Astrocyte of the cerebellum (primary cell): ENCODE results near the gene PIK3CD.

Source experiments
- DNase-seq: peaks from one replicate; pipeline ENCODE4 v3.0.0-alpha.2; 2011; ENCODE audit warnings: low read depth
- H3K4me3 ChIP-seq: 2 replicates; pipeline ENCODE4 v1.5.1; 2011; ENCODE audit warnings: mild to moderate bottlenecking, low read depth, low read length, moderate library complexity
- in situ Hi-C: cut with HindIII; loops from 2 replicates; pipeline ENCODE4 v1.10.0; 2017; ENCODE audit warnings: low sequenced_read_pairs
- TF ChIP-seq, protein P1 (sequence below): IDR thresholded peaks from 2 replicates; pipeline ENCODE4 v1.5.1; 2012; ENCODE audit warnings: low read length, low read depth, moderate library complexity, mild to moderate bottlenecking; ENCODE audit errors: missing control alignments

Gene PIK3CD

DNA sequence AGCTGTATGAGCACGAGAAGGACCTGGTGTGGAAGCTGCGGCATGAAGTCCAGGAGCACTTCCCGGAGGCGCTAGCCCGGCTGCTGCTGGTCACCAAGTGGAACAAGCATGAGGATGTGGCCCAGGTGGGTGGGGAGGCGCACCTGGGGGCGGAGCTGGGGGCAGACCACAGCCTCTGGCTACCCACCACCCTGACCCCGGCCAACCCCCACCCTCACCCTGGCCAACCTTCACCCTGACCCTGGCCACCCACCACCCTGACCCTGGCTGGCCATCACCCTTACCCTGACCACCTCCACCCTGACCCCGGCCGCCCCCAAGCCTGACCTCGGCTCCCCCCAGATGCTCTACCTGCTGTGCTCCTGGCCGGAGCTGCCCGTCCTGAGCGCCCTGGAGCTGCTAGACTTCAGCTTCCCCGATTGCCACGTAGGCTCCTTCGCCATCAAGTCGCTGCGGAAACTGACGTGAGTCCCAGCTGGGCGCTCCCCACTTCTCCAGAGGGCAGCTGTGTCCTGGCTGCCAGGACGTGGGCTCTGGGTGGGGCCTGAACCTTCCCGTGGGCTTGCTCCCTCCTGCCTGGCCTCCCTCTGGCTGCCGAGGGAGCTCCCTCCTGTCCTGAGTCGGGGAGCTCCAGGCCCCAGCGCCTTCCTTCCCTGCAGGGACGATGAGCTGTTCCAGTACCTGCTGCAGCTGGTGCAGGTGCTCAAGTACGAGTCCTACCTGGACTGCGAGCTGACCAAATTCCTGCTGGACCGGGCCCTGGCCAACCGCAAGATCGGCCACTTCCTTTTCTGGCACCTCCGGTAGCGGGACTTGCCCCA, 69.5 kb downstream of the PIK3CD start:
- TF ChIP-seq, protein P1, sequence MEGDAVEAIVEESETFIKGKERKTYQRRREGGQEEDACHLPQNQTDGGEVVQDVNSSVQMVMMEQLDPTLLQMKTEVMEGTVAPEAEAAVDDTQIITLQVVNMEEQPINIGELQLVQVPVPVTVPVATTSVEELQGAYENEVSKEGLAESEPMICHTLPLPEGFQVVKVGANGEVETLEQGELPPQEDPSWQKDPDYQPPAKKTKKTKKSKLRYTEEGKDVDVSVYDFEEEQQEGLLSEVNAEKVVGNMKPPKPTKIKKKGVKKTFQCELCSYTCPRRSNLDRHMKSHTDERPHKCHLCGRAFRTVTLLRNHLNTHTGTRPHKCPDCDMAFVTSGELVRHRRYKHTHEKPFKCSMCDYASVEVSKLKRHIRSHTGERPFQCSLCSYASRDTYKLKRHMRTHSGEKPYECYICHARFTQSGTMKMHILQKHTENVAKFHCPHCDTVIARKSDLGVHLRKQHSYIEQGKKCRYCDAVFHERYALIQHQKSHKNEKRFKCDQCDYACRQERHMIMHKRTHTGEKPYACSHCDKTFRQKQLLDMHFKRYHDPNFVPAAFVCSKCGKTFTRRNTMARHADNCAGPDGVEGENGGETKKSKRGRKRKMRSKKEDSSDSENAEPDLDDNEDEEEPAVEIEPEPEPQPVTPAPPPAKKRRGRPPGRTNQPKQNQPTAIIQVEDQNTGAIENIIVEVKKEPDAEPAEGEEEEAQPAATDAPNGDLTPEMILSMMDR, result no peak
- in situ Hi-C loops, result no loop called here
- H3K4me3 ChIP-seq, result no peak overlapping the region
- no peak for DNase-seq

DNA sequence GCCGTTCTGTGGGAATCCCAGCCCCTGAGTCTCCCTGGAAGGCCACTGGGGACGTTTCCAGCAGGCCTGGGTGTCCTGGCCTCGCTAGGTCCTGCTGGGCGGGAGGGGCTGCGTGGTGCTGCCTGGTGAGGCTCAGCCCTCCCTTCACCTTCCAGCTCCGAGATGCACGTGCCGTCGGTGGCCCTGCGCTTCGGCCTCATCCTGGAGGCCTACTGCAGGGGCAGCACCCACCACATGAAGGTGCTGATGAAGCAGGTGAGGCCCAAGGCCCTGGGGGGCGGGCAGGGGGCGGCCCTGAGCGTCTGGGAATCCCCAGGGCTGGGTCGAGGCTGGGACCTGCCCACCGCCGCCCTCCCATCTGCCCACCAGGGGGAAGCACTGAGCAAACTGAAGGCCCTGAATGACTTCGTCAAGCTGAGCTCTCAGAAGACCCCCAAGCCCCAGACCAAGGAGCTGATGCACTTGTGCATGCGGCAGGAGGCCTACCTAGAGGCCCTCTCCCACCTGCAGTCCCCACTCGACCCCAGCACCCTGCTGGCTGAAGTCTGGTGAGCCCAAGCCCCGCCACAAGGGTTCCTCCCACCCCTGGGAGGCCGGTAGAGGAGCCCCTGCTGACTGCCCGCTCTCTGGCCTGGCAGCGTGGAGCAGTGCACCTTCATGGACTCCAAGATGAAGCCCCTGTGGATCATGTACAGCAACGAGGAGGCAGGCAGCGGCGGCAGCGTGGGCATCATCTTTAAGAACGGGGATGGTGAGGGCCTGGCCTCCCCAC, 70.3 kb downstream of the PIK3CD start:
- TF ChIP-seq, protein P1, result peak; percentile 66
- H3K4me3 ChIP-seq, result no peak overlapping the region
- DNase-seq, result no peak
- in situ Hi-C loops, result no loop called here

DNA sequence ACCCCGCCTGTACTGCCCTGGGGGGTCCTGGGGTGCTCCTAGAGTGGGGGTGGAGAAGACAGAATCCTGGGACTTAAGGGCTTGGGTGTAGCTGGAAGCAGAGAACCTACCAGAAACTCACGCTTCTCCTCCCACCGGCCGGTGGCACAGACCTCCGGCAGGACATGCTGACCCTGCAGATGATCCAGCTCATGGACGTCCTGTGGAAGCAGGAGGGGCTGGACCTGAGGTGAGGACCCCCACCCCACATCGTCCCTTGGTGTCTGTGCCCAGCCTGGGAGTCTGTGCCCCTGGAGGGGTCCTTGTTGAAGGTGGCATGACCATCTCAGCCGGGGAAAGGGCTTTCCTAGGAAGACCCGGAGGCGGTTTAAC, 70.8 kb downstream of the PIK3CD start:
- DNase-seq, result no peak
- in situ Hi-C loops, result no loop called here
- TF ChIP-seq, protein P1, result no peak
- no peak overlapping the region for H3K4me3 ChIP-seq

DNA sequence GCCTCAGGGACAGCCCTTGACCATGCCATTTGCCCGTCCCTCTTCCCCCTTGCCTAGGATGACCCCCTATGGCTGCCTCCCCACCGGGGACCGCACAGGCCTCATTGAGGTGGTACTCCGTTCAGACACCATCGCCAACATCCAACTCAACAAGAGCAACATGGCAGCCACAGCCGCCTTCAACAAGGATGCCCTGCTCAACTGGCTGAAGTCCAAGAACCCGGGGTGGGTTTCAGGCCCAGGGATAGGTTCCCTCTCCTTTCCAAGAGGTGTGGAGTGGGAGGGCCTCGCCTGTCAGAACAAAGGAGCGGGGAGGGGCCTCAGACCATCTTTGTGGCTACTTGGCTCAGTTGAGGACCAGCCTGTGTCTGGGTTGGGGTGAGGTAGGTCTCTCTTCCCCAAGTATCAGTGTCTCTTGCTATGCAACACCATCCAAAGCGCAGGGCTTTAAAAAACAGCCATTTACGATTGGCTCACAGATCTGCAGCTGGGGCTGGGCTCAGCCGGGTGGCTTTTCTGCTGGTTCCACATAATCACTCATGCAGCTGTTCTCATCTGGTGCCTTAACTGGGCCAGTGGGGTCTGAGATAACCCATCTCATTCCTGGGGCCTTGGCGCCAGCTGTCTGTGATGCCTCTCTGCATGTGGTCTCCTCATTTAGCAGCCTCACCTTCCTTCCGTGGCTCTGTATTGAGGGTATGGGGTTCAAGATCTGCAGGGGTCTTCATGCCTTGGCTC, 71.7 kb downstream of the PIK3CD start:
- no peak for DNase-seq
- H3K4me3 ChIP-seq, result no peak overlapping the region
- TF ChIP-seq, protein P1, result no peak
- in situ Hi-C loops, result no loop called here

DNA sequence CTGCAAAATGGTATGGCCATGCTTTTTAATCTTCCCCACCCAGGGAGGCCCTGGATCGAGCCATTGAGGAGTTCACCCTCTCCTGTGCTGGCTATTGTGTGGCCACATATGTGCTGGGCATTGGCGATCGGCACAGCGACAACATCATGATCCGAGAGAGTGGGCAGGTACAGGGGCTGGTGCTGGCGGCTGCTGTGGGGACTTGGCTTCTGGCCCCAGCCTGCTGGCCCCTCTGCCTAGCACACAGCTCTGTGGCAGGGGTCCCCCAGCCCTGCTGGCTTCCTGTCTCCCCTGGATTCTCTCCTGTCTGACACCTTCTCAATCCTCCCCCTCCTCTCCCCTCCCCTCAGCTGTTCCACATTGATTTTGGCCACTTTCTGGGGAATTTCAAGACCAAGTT, 72.4 kb downstream of the PIK3CD start:
- DNase-seq, result no peak
- H3K4me3 ChIP-seq, result no peak overlapping the region
- TF ChIP-seq, protein P1, result no peak
- in situ Hi-C loops, result no loop called here

DNA sequence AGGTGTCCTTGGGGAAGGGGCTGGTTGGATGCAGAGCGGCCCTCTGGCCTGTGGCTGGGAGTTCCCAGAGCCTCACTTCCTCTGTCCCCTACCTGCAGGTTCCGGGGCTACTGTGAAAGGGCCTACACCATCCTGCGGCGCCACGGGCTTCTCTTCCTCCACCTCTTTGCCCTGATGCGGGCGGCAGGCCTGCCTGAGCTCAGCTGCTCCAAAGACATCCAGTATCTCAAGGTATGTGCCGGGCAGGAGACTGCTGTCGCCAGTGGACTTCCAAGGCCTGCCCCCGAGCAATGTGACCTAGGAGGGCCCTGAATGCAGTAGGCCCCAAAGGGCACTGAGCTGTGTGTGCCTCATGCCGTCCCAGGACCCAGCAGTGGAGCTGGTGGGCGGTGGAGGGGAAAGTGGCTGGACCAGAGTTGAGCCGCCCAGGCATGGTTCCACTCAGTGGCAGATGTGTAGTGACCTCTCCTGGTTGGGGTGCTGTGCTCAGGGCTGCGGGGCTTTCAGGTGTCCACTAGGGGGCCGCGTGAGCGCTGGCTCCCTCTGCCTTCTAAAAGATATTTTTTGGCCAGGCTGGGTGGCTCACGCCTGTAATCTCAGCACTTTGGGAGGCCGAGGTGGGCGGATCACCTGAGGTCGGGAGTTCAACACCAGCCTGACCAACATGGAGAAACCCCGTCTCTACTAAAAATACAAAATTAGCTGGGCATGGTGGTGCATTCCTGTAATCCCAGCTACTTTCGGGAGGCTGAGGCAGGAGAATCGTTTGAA, 73.4 kb downstream of the PIK3CD start:
- DNase-seq, result no peak
- TF ChIP-seq, protein P1, result peak; percentile 88
- H3K4me3 ChIP-seq, result no peak overlapping the region
- in situ Hi-C loops, result no loop called here
